ENCODE measurements around the gene VTCN1.

Gene VTCN1

GRCh38 chr1:117176579-117176978, 34.1 kb downstream of the VTCN1 start:
- ChIA-PET CTCF (interaction anchor here (0.8 kb wide), 1 partner anchor 9 kb away, joined by 3 read pairs; no protein-coding TSS in a partner anchor), POLR2A (no interaction called here)
- Histone ChIP-seq H3K4me3 (ENCODE audit: low read depth, low read length) (no peak overlapping the region), H3K36me3 (ENCODE audit: control insufficient read depth in 2 of 2, insufficient read depth in 1 of 2, low read length in 2 of 2) (no peaks in the 10 kb centered on the region), H3K27ac (ENCODE audit: extremely low read depth, low read depth, low read length) (no peak overlapping the region), H3K4me1 (ENCODE audit: control insufficient read depth, insufficient read depth, low read length) (no peaks in the 10 kb centered on the region), H3K9me3 (ENCODE audit: control insufficient read depth, insufficient read depth, low read depth, low read length) (no peaks in the 10 kb centered on the region)
- no peak for TF ChIP-seq GLI4 (tag by site-specific recombination; IDR thresholded peaks at IDR 0.05)
- no peak for TF ChIP-seq ZNF621 (tag by site-specific recombination; IDR thresholded peaks at IDR 0.05)
- no peak for TF ChIP-seq ZSCAN23 (tag by site-specific recombination; IDR thresholded peaks at IDR 0.05)
- no peak for TF ChIP-seq ZFP41 (tag by site-specific recombination; IDR thresholded peaks at IDR 0.05; ENCODE audit: borderline replicate concordance)
- TF ChIP-seq ZNF302 (tag by site-specific recombination; IDR thresholded peaks at IDR 0.05; ENCODE audit: low read depth) = no peak
- TF ChIP-seq, protein P1, sequence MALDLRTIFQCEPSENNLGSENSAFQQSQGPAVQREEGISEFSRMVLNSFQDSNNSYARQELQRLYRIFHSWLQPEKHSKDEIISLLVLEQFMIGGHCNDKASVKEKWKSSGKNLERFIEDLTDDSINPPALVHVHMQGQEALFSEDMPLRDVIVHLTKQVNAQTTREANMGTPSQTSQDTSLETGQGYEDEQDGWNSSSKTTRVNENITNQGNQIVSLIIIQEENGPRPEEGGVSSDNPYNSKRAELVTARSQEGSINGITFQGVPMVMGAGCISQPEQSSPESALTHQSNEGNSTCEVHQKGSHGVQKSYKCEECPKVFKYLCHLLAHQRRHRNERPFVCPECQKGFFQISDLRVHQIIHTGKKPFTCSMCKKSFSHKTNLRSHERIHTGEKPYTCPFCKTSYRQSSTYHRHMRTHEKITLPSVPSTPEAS (tag by site-specific recombination; IDR thresholded peaks at IDR 0.05) = no peak
- TF ChIP-seq ZNF548 (tag by site-specific recombination; IDR thresholded peaks at IDR 0.05) = no peak
- TF ChIP-seq SCRT2 (tag by site-specific recombination; IDR thresholded peaks at IDR 0.05) = no peak
- no peak for TF ChIP-seq GFI1B (tag by site-specific recombination; IDR thresholded peaks at IDR 0.05)
- TF ChIP-seq SETDB1 (IDR thresholded peaks at IDR 0.05; ENCODE audit: insufficient read length, low read length) = no peak
- no peak for TF ChIP-seq ZNF416 (tag by site-specific recombination; IDR thresholded peaks at IDR 0.05)
- TF ChIP-seq ZNF76 (tag by site-specific recombination; IDR thresholded peaks at IDR 0.05; ENCODE audit: borderline replicate concordance, low read depth) = no peak
- no peak for TF ChIP-seq KLF9 (tag by site-specific recombination; IDR thresholded peaks at IDR 0.05; ENCODE audit: low read depth)

DNA sequence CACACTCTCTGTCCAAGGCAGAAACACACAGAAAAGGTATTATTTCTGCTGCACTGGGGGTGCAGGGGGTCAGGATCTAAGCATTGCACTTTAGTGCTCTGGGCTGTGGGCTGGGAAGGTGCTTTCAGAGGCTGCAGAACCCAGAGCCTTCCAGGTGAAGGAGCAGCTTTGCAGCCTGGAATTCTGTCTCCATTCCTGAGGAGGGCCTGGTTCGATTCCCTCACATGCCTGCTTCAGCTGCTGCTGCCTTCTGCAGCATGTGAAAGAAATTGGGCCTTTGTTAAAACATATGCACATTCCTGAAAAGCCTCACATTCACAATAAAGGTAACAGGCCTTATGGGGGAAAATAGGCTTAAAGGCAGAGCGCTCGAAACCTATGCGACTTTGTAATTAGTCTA, 35.9 kb downstream of the VTCN1 start:
- ChIA-PET CTCF (interaction anchor here (0.8 kb wide), 1 partner anchor 19 kb away, joined by 3 read pairs; no protein-coding TSS in a partner anchor), POLR2A (no interaction called here)
- no peak for TF ChIP-seq ZNF266 (tag by site-specific recombination; IDR thresholded peaks at IDR 0.05; ENCODE audit: low read depth)
- no peak for TF ChIP-seq ZNF221 (tag by site-specific recombination; IDR thresholded peaks at IDR 0.05; ENCODE audit: borderline replicate concordance)
- TF ChIP-seq ZNF560 (tag by site-specific recombination; IDR thresholded peaks at IDR 0.05; ENCODE audit: borderline replicate concordance) = no peak
- no peak for TF ChIP-seq ZBTB20 (tag by site-specific recombination; IDR thresholded peaks at IDR 0.05)
- TF ChIP-seq ZBTB1 (tag by site-specific recombination; IDR thresholded peaks at IDR 0.05) = no peak
- TF ChIP-seq, protein P2, sequence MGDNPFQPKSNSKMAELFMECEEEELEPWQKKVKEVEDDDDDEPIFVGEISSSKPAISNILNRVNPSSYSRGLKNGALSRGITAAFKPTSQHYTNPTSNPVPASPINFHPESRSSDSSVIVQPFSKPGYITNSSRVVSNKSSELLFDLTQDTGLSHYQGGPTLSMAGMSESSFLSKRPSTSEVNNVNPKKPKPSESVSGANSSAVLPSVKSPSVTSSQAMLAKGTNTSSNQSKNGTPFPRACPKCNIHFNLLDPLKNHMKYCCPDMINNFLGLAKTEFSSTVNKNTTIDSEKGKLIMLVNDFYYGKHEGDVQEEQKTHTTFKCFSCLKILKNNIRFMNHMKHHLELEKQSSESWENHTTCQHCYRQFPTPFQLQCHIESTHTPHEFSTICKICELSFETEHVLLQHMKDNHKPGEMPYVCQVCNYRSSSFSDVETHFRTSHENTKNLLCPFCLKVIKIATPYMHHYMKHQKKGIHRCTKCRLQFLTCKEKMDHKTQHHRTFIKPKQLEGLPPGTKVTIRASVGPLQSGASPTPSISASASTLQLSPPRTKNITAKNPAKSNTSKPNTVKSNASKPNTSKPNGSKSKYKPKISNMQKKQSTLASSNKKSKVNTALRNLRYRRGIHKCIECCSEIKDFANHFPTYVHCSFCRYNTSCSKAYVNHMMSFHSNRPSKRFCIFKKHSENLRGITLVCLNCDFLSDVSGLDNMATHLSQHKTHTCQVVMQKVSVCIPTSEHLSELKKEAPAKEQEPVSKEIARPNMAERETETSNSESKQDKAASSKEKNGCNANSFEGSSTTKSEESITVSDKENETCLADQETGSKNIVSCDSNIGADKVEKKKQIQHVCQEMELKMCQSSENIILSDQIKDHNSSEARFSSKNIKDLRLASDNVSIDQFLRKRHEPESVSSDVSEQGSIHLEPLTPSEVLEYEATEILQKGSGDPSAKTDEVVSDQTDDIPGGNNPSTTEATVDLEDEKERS (tag by site-specific recombination; IDR thresholded peaks at IDR 0.05) = no peak
- no peak for TF ChIP-seq PRDM2 (tag by site-specific recombination; IDR thresholded peaks at IDR 0.05; ENCODE audit: borderline replicate concordance)
- TF ChIP-seq SP2 (tag by site-specific recombination; IDR thresholded peaks at IDR 0.05) = no peak
- TF ChIP-seq ZNF311 (tag by site-specific recombination; IDR thresholded peaks at IDR 0.05; ENCODE audit: borderline replicate concordance) = no peak
- no peak for TF ChIP-seq ZNF24 (tag by site-specific recombination; IDR thresholded peaks at IDR 0.05)
- no peak overlapping the region for H3K4me3 ChIP-seq (ENCODE audit: low read depth, low read length)
- H3K27ac ChIP-seq (ENCODE audit: extremely low read depth, low read depth, low read length) = no peak overlapping the region
- H3K36me3 ChIP-seq (ENCODE audit: control insufficient read depth in 2 of 2, insufficient read depth in 1 of 2, low read length in 2 of 2) = no peaks in the 10 kb centered on the region
- no peaks in the 10 kb centered on the region for H3K4me1 ChIP-seq (ENCODE audit: control insufficient read depth, insufficient read depth, low read length)
- H3K9me3 ChIP-seq (ENCODE audit: control insufficient read depth, insufficient read depth, low read depth, low read length) = no peaks in the 10 kb centered on the region
